ENCODE data around the gene NUDT16.
"Not testable (repeated sequence)": the region's sequence is repeated elsewhere in the genome, so short reads cannot be mapped to it uniquely, and the experiment has no call there.

Gene NUDT16

DNA sequence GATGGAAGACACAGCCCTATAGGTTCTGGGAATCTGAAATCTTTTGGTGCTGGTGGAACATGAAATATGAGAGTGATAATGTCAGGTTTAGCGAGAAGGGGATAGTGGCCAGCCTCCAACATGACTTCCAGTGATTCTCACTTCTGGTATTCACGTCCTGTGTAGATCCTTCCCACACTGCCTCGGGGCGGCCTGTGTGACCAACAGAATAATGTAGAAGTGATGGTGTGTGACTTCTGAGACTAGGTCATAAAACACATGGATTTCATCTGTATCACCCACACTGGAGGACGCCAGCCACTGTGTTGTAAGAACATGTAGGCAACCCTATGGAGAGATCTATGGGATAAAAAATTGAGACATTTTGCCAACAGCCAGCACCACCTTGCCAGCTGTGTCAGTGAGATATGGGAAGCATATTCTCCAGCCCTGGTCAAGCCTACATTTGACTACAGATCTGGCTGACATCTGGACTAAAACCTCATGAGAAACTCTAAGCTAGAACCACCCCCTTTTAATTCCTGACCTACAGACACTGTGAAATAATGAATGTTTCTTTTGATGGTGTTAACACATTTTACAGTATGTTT is 25.5 kb upstream of the NUDT16 start:
- H3K4me1 ChIP-seq (ENCODE audit: control insufficient read depth, insufficient read depth, low read length, poor library complexity, severe bottlenecking): no peaks in the 10 kb centered on the region
- no peak overlapping the region for H3K27ac ChIP-seq (ENCODE audit: insufficient read depth, low read length, poor library complexity, severe bottlenecking)
- no peak for DNase-seq
- H3K9me3 ChIP-seq (ENCODE audit: control insufficient read depth, low read length): no peaks in the 10 kb centered on the region
- no peaks in the 10 kb centered on the region for H3K36me3 ChIP-seq (ENCODE audit: control insufficient read depth, insufficient read depth, low read length)
- H3K4me3 ChIP-seq (ENCODE audit: insufficient read depth, low read depth, low read length, poor library complexity, severe bottlenecking): no peak overlapping the region
- no peaks in the 10 kb centered on the region for H3K27me3 ChIP-seq (replicated peaks; ENCODE audit: control insufficient read depth, insufficient read depth, low read length, poor library complexity, severe bottlenecking)

DNA sequence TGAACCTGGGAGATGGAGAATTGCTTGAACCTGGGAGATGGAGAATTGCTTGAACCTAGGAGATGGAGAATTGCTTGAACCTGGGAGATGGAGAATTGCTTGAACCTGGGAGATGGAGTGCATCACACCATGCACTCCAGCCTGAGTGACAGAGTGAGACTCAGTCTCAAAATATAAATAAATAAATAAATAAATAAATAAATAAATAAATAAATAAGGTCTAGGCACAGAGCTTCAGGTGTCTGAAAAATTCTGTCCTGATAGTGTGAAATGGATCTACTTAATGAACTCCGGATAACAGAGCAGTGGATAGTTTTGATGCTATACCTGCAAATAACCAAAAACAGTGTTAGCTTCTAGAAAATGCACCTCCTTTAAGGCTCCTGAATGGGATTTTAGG is 24.3 kb upstream of the NUDT16 start:
- Histone ChIP-seq H3K4me1 (ENCODE audit: control insufficient read depth, insufficient read depth, low read length, poor library complexity, severe bottlenecking) (no peaks in the 10 kb centered on the region), H3K36me3 (ENCODE audit: control insufficient read depth, insufficient read depth, low read length) (no peaks in the 10 kb centered on the region), H3K4me3 (ENCODE audit: insufficient read depth, low read depth, low read length, poor library complexity, severe bottlenecking) (no peak overlapping the region), H3K27ac (ENCODE audit: insufficient read depth, low read length, poor library complexity, severe bottlenecking) (no peak overlapping the region), H3K9me3 (ENCODE audit: control insufficient read depth, low read length) (no peaks in the 10 kb centered on the region), H3K27me3 (replicated peaks; ENCODE audit: control insufficient read depth, insufficient read depth, low read length, poor library complexity, severe bottlenecking) (peaks cover 3% of the 10 kb centered on the region)
- no peak for DNase-seq

DNA sequence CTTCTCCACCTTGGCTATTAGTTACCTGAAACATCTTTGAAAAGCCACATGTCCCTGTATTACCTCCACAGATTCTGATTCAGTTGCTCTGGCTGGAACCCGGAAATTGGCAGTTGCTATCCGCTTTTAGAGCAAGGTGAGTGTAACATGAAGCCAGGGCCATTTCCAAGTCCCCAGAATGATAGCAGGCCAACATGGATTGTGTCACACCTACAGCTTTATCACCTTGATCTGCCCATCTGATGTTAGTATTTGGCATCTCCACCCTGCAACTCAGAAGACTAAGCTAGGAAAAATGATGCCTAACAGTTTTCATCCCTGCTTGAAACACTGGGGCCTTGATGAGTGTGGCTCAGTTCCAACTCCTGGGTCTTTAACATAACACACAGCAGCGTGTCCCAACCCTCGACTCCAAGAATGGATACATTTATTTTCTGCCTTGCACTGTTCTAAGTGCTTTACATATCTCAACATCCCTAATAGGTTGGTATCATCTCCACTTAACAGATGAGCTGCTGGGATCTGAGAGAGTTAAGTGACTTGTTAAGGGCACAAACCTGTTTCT is 21.3 kb upstream of the NUDT16 start:
- Histone ChIP-seq H3K36me3 (ENCODE audit: control insufficient read depth, insufficient read depth, low read length) (no peaks in the 10 kb centered on the region), H3K4me3 (ENCODE audit: insufficient read depth, low read depth, low read length, poor library complexity, severe bottlenecking) (no peak overlapping the region), H3K4me1 (ENCODE audit: control insufficient read depth, insufficient read depth, low read length, poor library complexity, severe bottlenecking) (no peaks in the 10 kb centered on the region), H3K27ac (ENCODE audit: insufficient read depth, low read length, poor library complexity, severe bottlenecking) (no peak overlapping the region), H3K27me3 (replicated peaks; ENCODE audit: control insufficient read depth, insufficient read depth, low read length, poor library complexity, severe bottlenecking) (peaks cover 6% of the 10 kb centered on the region), H3K9me3 (ENCODE audit: control insufficient read depth, low read length) (no peaks in the 10 kb centered on the region)
- DNase-seq: no peak

DNA sequence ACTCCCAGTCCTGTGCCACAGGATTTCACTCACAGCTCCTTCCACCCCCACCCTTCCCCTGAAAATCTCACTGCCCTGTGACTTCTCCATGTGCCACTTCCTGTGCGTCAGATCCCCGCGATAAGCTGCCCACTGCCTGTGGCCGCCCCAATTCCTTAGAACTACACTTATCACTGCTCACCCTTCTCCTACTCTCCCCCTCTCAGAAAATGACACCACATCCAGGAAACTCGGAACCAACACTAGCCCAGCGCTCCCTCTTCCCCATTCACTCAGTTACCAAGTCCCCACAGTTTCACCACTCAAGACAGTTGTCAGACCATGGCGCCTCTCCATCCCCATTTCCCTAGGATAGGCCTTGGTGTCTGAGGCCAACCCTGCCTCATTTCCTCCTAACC is 20.5 kb upstream of the NUDT16 start:
- H3K4me3 ChIP-seq (ENCODE audit: insufficient read depth, low read depth, low read length, poor library complexity, severe bottlenecking); H3K36me3 ChIP-seq (ENCODE audit: control insufficient read depth, insufficient read depth, low read length); H3K9me3 ChIP-seq (ENCODE audit: control insufficient read depth, low read length); H3K27ac ChIP-seq (ENCODE audit: insufficient read depth, low read length, poor library complexity, severe bottlenecking); H3K27me3 ChIP-seq (replicated peaks; ENCODE audit: control insufficient read depth, insufficient read depth, low read length, poor library complexity, severe bottlenecking); H3K4me1 ChIP-seq (ENCODE audit: control insufficient read depth, insufficient read depth, low read length, poor library complexity, severe bottlenecking); DNase-seq: not testable (repeated sequence)

DNA sequence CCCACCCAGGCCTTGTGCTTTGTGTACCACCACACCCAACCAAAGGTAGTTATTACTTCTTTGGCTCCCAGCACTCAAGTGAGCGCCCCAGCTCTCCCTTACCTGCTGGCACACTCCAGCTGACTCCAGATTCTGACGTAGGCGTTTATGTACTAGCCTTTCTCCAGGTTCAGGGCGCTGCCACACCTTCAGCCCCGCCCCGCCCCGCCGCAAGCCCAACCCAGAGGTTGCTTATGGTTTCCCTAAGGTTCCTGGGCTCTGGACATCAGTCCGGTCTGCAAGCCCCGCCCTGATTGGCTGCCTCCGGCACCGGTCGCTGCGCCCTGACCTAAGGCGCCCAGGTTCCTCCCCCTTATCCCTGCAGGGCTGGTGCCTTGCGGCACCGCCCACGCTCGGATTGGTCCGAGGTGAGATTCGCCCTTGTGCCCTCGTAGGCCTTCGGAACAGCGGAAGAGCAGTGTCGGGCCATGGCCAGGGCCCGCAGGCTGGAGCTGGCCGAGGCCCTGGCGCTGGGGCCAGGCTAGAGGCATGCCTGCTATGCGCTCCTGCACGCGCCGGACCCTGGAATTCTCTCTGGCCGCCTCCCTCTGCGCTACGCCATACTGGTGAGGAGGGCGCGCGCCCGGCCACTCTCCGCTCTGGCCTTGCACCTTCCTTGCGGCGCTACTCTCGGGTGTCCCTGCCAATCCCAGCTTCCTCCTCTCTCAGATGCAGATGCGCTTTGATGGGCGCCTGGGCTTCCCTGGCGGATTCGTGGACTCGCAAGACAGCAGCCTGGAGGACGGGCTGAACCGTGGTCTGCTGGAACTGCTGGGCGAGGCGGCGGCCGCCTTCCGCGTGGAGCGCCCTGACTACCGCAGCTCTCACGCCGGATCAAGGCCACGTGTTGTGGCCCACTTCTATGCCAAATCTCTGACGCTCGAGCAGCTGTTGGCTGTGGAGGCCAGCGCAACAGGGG is 19.8 kb upstream of the NUDT16 start:
- peak overlapping the region; percentile 32 for H3K4me3 ChIP-seq (ENCODE audit: insufficient read depth, low read depth, low read length, poor library complexity, severe bottlenecking)
- no peak overlapping the region for H3K27ac ChIP-seq (ENCODE audit: insufficient read depth, low read length, poor library complexity, severe bottlenecking)
- no peaks in the 10 kb centered on the region for H3K36me3 ChIP-seq (ENCODE audit: control insufficient read depth, insufficient read depth, low read length)
- no peak for DNase-seq
- H3K27me3 ChIP-seq (replicated peaks; ENCODE audit: control insufficient read depth, insufficient read depth, low read length, poor library complexity, severe bottlenecking): peaks cover 6% of the 10 kb centered on the region
- H3K4me1 ChIP-seq (ENCODE audit: control insufficient read depth, insufficient read depth, low read length, poor library complexity, severe bottlenecking): no peaks in the 10 kb centered on the region
- no peaks in the 10 kb centered on the region for H3K9me3 ChIP-seq (ENCODE audit: control insufficient read depth, low read length)

DNA sequence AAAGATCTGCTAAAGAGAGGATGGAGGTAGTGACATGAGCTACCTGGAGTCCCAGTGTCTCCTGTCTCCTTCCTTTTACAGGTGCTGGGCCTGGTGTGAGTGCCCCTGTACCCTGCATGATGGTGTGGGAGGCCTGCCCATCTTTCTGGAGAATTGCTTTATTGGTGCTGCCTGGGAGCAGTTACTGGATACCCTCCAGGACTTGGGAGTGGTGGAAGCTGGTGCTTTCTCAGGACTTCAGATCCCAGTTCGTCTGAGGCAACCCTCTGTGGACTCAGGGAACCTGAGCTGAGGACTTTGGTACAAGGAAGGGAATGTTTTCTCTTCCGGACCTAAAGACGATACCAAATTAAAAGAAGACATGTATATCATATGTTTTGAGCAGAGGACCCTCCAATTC is 18.3 kb upstream of the NUDT16 start:
- no peaks in the 10 kb centered on the region for H3K9me3 ChIP-seq (ENCODE audit: control insufficient read depth, low read length)
- no peak overlapping the region for H3K27ac ChIP-seq (ENCODE audit: insufficient read depth, low read length, poor library complexity, severe bottlenecking)
- no peak for DNase-seq
- H3K4me3 ChIP-seq (ENCODE audit: insufficient read depth, low read depth, low read length, poor library complexity, severe bottlenecking): no peak overlapping the region
- H3K36me3 ChIP-seq (ENCODE audit: control insufficient read depth, insufficient read depth, low read length): no peaks in the 10 kb centered on the region
- no peaks in the 10 kb centered on the region for H3K4me1 ChIP-seq (ENCODE audit: control insufficient read depth, insufficient read depth, low read length, poor library complexity, severe bottlenecking)
- peaks cover 6% of the 10 kb centered on the region for H3K27me3 ChIP-seq (replicated peaks; ENCODE audit: control insufficient read depth, insufficient read depth, low read length, poor library complexity, severe bottlenecking)

DNA sequence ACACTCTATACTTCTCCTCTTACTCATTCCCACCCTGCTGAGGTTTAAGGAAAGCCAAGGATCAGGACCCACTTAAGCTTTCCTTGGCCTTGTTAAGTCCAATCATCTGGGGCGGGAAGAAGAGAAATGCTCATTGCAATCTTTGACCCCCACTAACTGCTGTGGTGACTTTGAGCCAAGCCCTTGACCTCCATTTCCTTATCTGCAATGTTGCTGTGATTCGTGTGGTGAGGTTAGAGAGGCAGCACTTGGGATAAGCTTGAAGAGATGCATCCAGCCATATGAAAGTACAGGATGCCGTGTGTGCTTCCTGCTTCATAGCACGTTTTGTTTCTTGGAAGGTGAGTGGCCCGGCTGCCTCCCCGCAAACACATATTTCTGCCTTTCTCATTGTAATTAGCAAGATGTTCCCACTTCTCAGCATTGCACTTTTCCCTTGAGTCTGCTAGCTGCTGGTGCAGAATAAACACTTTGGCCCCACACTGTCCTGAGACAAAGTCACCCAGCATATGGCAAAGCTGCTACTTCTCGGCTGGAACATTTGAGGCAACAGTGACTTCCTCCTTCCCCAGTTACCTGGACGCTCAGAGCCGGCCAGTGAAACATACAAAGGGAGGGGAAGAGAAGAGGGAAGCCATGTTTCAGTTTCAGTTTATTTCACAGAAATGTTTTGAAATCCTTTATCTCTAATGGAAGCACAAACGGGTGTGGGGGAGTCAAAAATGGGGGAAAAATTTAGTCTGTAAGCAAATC is 10.5 kb upstream of the NUDT16 start:
- Histone ChIP-seq H3K4me1 (ENCODE audit: control insufficient read depth, insufficient read depth, low read length, poor library complexity, severe bottlenecking) (no peaks in the 10 kb centered on the region), H3K36me3 (ENCODE audit: control insufficient read depth, insufficient read depth, low read length) (no peaks in the 10 kb centered on the region), H3K27ac (ENCODE audit: insufficient read depth, low read length, poor library complexity, severe bottlenecking) (no peak overlapping the region), H3K4me3 (ENCODE audit: insufficient read depth, low read depth, low read length, poor library complexity, severe bottlenecking) (no peak overlapping the region), H3K27me3 (replicated peaks; ENCODE audit: control insufficient read depth, insufficient read depth, low read length, poor library complexity, severe bottlenecking) (no peaks in the 10 kb centered on the region), H3K9me3 (ENCODE audit: control insufficient read depth, low read length) (no peaks in the 10 kb centered on the region)
- DNase-seq: no peak

DNA sequence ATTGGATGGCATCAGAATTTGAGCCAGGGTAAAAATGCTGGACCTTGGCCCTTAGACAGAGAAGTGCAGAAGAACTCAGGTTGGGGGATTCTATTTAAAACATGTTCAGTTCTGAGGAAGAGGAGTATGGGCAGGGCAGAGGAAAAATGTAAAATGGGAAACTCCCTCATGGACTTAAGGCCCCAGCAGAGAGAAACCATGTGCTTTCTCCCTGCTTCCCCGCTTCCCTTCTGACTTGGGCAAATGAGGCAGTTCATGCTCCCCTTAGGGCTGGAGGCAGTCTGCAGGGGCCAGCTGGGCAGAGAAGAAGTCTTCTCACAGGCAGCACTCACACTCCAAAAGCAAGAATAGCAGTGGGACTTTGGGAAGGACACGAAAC is 9.9 kb upstream of the NUDT16 start:
- Histone ChIP-seq H3K27me3 (replicated peaks; ENCODE audit: control insufficient read depth, insufficient read depth, low read length, poor library complexity, severe bottlenecking) (no peaks in the 10 kb centered on the region), H3K36me3 (ENCODE audit: control insufficient read depth, insufficient read depth, low read length) (no peaks in the 10 kb centered on the region), H3K27ac (ENCODE audit: insufficient read depth, low read length, poor library complexity, severe bottlenecking) (no peak overlapping the region), H3K4me1 (ENCODE audit: control insufficient read depth, insufficient read depth, low read length, poor library complexity, severe bottlenecking) (no peaks in the 10 kb centered on the region), H3K9me3 (ENCODE audit: control insufficient read depth, low read length) (no peaks in the 10 kb centered on the region), H3K4me3 (ENCODE audit: insufficient read depth, low read depth, low read length, poor library complexity, severe bottlenecking) (no peak overlapping the region)
- no peak for DNase-seq

DNA sequence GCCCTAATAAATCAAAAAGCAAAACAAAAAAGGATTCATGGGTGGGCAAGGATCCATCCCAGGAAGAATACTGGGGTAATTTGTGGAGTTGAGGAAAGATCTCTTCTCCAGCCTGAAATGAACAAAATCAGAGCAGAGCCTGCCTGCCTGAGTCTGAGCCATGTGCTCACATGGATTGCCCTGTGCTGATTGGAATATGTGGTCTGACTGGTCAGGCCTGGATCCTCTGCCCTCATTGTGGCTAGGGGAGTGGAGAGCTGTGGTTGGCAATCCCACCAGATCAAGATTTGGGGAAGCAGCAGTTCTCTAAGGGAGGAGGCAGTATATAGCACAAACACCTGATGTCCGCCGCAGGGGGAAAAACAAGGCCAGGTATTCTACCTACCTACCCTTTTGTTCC is 6.8 kb upstream of the NUDT16 start:
- no peak overlapping the region for H3K4me3 ChIP-seq (ENCODE audit: insufficient read depth, low read depth, low read length, poor library complexity, severe bottlenecking)
- no peak overlapping the region for H3K27ac ChIP-seq (ENCODE audit: insufficient read depth, low read length, poor library complexity, severe bottlenecking)
- DNase-seq: no peak
- no peaks in the 10 kb centered on the region for H3K27me3 ChIP-seq (replicated peaks; ENCODE audit: control insufficient read depth, insufficient read depth, low read length, poor library complexity, severe bottlenecking)
- no peaks in the 10 kb centered on the region for H3K36me3 ChIP-seq (ENCODE audit: control insufficient read depth, insufficient read depth, low read length)
- H3K9me3 ChIP-seq (ENCODE audit: control insufficient read depth, low read length): no peaks in the 10 kb centered on the region
- no peaks in the 10 kb centered on the region for H3K4me1 ChIP-seq (ENCODE audit: control insufficient read depth, insufficient read depth, low read length, poor library complexity, severe bottlenecking)

All from effector memory CD4-positive, alpha-beta T cell (primary cell).